ENCODE measurements around the gene MXD3.
"Not testable (repeated sequence)": the region's sequence is repeated elsewhere in the genome, so short reads cannot be mapped to it uniquely, and the experiment has no call there.

The MXD3 gene

DNA sequence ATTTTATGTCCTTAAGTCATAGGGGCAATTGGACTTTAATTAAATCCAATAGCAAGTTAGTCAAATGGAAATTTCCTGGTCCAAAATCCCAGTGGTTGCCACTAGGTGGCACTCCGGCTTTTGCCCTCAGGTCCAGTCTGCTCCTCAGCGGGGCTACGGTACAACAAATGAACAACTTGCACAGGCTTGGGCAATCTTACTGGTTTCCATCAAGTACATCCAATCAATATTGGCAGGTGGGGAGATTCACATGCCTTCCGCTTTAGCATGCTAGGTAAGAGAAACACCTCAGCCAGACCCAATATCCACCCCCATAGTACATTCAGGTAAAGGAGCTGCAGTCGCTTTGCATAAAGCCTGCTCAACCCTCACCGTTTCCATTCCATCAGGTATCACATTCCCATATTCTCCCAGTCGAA, 6.3 kb upstream of the MXD3 start:
- DNase-seq = peak; percentile 81

DNA sequence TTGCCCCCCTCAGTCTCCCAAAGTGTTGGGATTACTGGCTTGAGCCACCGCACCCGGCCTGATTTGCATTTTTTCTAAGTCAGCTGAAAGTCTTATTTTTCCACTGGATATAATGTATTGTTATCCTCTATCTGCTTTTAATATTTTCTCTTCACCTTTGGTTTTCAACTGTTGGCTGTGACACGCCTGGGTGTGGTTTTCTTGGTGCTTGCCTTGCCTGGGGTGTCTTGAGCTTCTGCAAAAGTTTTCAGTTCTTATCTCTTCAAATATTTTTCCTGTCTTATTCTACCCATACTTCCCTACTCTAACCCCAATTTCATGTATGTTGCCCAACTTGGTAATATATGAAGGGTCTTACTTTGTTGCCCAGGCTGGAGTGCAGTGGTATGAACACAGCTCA, 4.3 kb upstream of the MXD3 start:
- DNase-seq = no peak

DNA sequence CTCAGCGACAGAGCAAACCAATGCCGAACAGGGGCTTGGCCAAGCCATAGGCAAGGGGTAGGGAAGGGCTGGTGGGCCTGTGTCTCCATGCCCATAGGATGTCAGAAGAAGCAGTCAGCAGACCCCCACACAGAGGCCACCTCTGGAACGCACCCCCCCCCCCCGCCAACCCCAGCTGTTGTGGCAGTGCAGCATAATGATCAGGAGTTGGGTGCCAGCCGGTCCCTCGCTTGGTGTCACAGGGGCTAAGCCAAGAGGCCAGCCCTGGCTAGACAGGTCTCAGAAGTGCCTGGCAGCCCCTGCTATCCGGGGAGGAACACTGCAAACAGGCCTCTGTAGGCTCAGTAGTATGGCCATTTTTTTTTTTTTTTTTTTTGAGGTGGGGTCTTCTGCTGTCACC, 3.7 kb upstream of the MXD3 start:
- no peak for DNase-seq

DNA sequence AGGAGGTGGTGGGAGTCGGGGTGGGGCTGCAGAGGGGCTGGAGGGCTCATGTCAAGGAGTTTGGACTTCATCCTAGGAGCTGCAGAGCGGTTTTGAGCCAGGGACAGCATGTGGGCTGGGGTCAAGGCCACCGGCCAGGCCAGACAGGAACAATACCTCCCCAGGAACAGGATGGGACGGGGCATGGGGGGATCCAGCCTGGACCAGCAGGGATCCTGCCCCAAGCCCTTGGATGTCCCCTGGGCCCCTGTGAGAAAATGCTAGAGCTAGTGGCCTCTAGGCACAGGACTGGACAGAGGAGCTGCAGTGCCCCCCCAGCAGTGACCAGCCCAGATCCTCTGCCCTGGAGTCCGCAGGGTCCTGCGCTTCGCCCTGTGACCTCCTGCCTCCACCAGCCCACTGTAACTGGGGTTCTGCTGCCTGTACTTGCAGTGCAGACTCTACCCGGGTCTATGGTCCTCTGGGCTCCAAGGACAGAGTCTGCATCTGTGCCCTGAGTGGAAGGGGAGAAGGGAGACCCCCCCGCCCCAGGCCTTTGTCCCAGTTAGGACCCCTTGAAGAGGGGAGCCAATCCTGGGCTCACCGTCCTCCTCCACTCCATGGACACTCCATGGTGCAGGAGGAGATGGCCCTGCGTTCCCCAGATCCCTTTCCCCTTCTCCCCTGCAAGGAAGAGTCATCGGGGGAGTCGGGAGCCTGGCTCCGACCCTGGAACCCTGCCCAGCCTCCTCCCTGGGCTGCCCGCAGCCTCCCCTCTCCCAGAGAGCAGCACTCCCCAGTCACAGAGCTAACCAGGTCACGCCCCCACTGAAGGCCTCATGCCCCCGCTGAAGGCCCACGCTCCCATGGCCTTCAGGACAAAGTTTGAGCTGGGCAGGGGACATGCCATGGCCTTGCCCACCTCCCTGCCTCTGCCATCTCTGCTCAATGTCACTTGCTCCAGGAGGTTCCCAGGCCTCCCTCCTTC, 3.0 kb upstream of the MXD3 start:
- no peak for DNase-seq

DNA sequence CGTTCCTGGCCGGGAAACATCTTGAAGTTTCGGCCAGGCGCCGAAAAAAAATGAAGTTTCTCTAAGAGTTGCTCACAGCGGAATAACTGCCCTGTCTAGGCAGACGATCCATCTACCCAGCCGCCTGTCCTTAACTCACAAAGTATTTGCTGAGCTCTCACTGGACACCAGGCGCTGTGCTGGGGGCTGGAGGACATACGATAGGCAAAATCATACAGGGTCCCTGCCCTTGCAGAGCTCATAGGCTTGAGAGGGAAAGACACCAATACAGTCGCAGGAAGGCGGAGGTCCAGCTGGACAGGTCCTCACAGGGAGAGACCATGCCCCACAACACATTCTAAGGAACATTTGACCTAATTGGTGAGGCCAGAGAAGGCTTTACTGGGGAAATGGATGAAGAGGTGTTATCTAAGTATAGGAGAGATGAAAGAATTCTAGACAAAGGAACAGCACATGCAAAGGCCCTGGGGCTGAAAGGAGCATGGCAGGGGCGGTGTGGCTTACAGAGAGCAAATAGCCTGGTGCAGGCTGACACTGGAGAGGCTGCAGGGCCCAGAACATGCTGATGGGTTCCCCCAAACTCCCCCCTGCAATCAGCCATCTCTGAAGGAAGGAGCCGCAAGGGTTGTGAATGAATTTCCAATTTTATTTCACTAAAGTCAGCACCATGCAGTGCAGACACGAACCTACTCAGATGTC, 2.0 kb upstream of the MXD3 start:
- DNase-seq = no peak

DNA sequence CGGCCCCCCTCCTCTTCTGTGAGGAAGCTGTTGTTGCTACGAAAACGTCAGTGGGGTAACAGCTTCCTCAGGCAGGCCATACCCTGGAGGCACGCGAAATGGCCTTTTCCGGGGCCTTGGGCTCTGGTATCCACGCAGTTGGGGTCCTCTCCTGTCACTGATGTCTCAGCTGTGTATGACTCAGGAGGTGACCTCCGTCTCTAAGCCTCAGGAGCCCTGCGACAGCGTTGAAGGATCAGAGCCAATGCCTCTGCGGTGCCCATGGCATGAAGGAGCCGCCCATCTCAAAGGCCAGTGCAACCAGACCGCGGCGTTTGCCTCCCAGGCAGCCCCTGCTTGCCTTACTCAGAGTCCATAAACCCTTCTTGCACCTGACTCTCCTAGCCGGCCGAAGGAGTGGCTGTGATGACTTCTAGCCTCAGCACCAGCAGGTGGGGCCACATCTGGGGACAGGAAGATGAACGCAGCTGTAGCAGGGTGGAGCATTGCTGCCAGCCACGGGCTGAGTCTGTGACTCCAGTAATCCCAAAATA, 1.0 kb upstream of the MXD3 start:
- DNase-seq = peak; percentile 74

DNA sequence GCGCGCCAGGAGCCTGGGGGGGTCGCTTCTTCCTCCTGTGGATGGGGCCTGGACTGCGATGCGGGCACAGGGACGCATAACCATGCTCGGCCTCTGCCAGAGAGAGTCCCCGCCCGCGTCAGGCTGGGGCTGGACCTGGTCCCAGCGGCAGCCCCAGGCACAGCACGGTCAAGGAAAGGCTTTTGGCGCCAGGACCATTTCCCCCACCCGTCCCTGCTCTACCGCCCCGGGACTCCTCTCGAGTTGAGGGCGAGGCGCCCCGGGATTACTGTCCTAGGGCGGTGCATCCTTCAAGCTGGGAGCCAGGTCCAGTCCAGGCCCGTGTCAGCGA, 341 bp downstream of the MXD3 start:
- no peak for DNase-seq

DNA sequence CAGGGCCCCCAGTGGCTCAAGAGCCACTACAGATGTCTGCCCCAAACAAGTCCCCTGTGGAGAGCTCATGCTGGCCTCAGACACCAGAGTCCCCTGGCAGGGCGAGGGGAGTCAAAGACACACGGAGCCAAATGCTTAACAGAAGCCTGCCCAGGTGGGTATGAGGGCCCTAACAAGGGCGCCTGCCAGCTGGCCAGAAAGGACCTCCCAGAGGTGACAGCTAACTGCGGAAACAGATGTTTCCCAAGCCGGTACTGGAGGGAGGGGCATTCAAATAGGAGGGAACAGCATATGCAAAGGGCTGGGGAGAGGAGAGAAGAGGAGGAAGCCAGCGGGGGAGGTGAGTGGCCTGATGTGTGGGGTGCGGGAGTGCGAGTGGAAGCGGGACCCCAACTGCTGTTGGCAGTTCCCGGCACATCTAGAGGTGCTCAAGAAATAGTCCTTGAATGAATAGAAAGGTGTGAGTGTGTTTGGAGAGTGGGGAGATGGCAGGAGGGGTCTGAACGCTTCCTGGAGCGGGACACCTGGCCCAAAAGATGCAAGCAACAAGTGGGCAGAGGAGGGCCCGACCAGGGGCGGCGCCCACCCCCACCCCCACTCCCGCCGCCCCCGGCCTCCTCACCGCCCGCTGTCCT, 824 bp downstream of the MXD3 start:
- peak; percentile 52 for DNase-seq

DNA sequence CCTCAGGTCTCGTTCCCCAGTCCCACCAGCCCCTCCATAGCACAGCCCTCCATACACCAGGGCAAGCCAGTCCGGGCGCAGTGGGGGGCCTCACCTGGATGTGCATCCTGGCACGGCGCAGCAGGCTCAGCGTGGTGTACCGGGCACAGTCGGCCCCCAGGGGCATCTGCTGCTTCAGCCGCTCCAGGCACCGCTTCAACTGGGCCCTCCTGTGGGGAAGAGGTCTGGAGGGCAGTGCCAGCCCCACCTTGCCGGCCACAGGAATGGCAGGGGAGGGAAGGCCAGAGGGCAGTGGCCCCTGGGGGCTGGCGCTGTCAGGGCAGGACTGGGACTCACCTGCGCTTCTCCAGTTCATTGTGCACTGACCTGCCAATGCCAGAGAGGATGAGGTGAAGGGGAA, 1.4 kb downstream of the MXD3 start:
- no peak for DNase-seq

DNA sequence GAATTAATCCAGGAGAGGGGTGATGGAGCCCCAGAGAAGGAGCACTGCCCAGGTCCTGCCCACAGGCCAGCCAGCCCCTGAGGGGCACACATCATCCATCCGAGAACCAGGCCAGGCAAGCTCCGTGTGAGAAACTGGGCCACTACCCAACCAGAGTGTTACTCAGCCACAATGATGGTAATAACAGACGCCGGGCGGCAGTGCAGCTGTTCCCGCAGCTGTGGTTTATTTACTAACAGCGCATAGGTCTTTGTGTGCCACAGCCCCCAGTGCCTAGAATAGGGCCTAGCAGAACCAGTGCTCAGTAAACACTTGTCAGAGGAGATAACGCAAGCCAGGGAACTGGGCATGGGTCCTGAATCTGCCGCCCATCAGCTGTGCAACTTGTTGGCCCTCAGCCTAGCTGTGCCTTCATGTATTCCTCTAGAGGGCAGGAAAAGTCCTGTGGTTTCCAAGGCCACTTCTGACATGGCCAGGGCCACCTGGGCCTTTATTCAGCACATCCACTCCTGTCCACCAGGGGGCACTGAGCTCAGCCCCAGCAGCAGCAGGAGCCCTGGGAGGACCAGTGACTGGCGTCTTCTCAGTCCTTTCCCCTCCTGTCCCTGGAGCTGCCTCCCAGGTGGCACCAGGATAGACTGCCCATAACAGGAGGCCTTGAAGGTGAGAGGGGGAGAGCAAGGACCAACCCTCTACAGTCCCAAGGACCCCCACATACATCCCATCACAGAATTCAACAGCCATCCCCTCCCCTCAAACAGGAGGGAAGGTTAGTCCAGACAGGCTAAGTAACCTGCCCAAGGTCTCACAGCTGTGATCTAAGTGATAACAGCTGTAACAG, 2.1 kb downstream of the MXD3 start:
- DNase-seq = peak; percentile 81

DNA sequence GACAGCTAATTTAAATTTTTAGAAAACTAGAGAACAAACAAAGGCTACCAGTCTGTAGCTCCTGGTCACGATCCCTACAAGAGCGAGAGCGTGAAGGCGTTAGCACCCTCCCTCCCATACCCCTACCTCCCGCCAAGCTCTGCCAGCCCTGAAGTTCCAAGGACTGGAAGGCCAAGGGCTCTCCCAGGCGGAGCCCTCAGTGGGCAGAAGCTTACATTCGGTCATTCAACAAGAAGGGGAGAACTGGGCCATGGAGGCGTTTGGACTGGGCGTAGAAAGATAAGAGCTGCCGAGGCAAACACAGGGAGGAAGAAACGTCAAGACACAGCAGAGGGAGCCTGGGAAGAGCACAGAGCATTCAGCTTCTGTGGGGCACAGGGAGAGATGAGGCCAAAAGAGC, 3.0 kb downstream of the MXD3 start:
- no peak for DNase-seq

DNA sequence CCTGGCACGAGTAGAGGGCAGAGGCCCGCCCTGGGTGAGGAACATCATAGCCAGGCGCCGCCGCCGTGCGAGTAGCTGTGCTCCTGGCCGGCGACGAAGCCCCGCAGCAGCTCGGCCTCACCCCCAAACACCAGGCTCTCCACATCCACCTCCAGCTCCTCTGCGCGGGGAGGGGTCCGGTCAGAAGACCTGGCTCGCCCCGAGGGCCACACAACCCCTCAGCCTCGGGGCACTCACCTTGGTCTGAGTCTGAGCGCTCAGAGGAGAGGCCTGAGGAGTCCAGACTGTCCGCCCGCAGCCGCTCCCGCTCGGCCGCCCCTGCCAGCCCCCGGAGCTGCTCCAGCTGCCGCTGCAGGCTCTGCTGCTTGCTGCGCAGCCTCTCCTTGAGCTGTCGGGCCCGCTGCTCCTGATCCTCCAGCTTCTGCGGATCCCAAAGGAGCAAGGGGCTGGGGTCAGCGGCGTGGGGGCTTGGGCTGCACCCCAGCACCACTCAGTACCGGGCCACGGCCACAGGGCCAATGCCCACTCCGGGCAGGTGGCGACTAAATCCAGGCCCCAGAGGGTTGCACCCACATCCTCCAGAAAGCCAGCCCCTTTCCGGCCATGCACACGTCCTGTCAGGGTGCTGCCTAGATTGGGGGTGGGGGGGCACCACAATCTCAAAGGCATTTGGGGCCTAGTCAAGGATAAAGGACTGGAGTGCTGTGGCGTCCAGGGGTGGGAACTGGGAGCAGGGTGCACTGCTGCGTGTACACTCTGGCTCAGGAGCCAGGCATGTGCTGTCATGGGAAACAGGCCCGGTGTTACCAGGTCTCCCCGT, 3.9 kb downstream of the MXD3 start:
- no peak for DNase-seq

DNA sequence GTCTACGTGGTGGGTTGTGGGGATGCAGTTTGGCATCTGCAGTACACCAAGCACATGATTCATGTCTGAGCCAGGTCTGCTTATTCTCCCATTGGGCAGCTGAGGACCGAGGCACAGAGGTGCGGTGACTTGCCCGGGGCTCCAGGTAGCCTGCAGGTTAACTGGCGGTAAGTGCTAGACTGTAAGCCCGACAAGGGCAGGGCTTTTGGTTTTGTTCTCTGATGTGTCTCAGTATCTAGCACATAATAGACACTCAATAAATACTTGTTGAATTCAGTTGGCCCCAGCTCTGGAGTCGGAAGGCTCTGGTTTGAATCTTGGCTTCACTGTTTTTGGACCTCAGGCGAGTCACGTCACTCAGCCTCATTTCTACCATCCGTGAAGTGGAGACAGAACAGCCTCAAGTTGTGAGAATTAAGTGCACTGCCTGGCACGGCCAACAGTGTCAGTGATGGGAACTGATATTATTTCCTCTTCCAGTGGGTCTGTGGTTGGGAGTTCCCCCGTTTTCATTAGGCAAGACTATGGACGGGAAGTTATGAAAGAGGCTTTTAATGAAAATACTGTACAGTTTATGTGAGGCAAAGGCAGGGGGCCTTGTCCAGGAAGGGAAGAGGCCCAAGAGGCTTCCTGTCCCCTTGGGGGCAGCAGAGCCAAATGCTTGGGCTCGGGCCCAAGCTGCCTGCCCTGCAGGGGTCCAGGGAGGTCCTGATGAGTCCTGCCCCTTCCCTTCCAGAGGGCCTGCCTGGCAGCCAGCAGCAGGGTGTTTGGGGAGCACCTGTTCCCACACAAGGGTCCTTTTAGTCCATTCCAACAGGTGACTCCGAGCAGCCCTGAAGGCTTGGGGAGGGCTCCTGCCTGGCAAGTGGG, 4.8 kb downstream of the MXD3 start:
- no peak for DNase-seq

DNA sequence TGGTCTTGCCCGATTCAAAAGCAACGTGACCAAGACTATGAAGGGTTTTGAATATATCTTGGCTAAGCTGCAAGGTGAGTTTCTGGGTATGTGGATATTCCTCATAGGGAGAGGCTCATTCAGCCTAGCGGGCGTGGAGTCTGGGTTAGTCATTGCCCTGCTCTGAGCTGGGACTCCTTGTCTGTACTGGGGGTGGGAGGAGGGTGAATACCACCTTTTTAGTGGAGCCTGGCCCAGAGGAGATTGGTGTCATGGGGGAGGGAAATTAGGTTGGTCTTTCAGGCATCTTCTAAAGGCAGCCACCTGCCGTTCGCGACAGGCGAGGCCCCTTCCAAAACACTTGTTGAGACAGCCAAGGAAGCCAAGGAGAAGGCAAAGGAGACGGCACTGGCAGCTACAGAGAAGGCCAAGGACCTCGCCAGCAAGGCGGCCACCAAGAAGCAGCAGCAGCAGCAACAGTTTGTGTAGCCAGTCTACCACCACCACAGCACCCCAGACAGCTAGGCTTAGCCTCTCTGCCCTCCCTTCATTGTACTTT, 5.5 kb downstream of the MXD3 start:
- DNase-seq = not testable (repeated sequence)

DNA sequence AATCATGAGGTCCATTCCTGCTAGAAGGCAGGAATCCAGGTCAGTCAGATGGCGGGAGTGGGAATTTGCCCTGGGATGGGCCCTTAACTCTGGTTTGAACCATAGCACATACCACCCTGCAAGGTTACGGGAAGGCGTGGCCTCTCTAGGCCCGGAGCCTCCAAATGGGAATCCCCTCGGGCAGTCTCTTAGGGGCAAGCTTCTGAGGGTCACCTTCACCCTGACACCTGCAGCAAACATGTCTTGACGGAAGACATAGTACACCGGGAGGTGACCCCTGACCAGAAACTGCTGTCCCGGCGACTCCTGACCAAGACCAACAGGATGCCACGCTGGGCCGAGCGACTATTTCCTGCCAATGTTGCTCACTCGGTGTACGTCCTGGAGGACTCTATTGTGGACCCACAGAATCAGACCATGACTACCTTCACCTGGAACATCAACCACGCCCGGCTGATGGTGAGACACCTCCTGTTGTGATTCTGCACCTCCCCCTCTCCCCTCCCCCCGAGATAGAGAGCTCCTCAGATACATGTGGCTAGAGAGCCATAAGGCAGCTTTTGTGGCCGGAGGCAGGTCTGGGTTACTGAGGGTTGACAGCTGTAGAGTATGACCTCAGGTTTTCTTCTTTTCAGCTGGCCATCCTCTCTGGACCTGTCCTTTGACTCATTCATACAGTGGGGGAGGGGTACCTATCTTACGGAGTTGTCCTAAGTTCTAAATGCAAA, 7.1 kb downstream of the MXD3 start:
- DNase-seq = no peak

DNA sequence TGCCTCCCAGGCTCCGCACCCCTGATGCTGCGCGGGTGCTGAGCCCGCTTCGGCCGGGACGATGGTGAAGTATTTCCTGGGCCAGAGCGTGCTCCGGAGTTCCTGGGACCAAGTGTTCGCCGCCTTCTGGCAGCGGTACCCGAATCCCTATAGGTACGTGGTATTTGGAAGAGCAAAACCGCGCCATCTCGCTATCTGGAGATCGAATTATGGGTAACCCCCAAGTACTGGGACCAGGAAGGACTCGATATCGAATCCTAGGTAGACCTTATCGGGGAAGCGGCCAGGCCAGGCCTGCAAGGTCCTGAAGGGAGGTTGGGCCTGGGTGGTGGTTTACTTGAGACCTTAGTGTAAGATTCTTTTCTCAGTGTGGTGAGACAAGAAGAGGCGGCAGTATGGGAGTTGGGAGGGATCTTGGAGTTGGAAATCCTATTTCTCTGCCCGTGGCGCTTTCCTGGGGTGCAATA, 7.7 kb downstream of the MXD3 start:
- no peak for DNase-seq

DNA sequence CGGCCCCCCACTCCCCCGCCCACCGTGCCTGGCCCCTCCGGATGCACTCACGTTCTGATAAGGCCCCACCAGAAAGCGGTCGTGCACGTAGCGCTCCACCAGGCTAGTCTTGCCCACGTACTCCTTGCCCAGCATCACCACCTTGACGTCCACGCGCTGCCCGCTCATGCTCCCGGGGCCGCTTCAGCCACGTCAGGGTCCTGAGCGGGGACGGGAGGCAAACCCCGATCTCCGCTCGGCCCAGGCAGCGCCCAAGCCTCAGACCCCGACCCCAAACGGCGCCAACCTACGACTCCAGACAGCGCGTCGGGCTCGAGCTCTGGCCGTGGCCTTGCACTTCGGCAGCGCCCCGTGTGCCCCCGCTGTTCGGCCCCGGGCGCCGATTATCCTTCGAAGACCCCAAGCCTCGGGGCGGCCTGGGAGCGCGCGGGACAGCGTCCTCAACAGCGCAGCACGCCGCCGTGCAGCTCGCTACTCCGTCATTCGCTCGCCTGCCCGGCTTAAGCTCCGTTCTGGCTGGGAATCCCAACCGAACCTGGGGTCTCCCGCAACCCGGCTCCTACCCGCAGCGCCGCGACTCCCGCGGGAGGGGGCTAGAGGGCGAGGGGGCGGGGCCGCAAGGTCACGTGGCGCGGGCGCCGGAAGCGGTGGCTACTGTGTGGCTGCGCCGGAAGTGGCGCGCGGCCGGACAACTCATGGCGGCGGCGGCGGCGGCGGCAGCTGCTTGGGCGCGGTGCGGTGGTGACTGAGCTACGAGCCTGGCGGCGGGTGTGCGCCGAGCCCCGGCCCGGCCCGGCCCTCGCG, 8.4 kb downstream of the MXD3 start, which contains the start of the genes PRELID1 and RAB24:
Gene PRELID1, plus strand, starts transcription at position 679 of the 804 bp plus-strand sequence. CDS start 187 bp downstream, outside the sequence.
Gene RAB24, minus strand, starts transcription at position 599 of the 804 bp plus-strand sequence. Its CDS starts 431 bp downstream, at position 168.
- DNase-seq = peak; percentile 89
